ENCODE data around the gene COL10A1.

COL10A1 gene

DNA sequence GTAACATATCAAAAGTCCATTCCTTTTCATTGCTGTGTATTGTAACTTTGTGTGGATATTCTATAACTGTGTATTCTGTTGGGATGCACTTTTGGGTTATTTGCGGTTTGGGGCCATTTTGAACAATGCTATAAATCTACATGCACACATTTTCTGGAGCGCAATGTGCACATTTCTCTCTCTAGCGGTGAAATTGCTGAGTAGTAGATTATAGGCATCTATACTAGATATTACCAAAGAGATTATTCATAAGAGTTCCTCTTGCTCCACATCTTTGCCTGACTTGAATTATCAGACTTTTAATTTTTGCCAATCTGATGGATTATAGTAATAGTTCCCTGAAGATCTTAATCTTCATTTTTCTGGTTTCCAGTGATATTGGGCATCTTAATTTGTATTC, 47.0 kb downstream of the COL10A1 start:
- no peaks in the 10 kb centered on the region for H3K9me3 ChIP-seq (ENCODE audit: control insufficient read depth, low read length)

DNA sequence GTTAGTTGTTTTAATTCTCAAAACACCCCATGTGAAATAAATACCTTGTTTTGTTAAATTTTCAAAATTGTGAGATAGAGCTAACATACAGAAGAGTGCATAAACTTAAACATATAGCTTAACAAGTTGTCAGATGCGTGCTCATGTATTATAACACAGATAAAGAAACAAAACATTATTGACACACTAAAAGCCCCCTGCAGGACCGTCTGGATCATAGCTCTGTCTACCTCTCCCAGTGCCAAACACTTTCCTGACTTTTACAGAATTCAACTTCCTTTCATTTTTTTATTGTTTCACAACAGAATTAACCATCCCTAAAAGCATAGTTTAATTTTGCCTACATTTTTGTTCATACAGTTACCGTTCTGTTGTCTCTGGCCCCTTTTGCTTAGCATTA, 47.4 kb downstream of the COL10A1 start:
- H3K4me1 ChIP-seq (ENCODE audit: control insufficient read depth, insufficient read depth, low read length): no peaks in the 10 kb centered on the region
- no peak overlapping the region for H3K4me3 ChIP-seq (ENCODE audit: low read length)
- no peak for DNase-seq (ENCODE audit: low read depth)
- no peaks in the 10 kb centered on the region for H3K36me3 ChIP-seq (ENCODE audit: control insufficient read depth, insufficient read depth, low read length, severe bottlenecking)
- H3K9ac ChIP-seq (ENCODE audit: low read length): no peak overlapping the region
- H3K9me3 ChIP-seq (ENCODE audit: control insufficient read depth, low read length): no peaks in the 10 kb centered on the region
- no peaks in the 10 kb centered on the region for H3K27me3 ChIP-seq (replicated peaks; ENCODE audit: control insufficient read depth, insufficient read depth, low read length)

More for the DNA sequence above, 47.0 kb downstream of the COL10A1 start:
- H3K27me3 ChIP-seq (replicated peaks; ENCODE audit: control insufficient read depth, insufficient read depth, low read length): no peaks in the 10 kb centered on the region
- H3K9ac ChIP-seq (ENCODE audit: low read length): no peak overlapping the region
- DNase-seq (ENCODE audit: low read depth): no peak
- H3K36me3 ChIP-seq (ENCODE audit: control insufficient read depth, insufficient read depth, low read length, severe bottlenecking): no peaks in the 10 kb centered on the region
- H3K4me1 ChIP-seq (ENCODE audit: control insufficient read depth, insufficient read depth, low read length): no peaks in the 10 kb centered on the region
- H3K4me3 ChIP-seq (ENCODE audit: low read length): no peak overlapping the region

DNA sequence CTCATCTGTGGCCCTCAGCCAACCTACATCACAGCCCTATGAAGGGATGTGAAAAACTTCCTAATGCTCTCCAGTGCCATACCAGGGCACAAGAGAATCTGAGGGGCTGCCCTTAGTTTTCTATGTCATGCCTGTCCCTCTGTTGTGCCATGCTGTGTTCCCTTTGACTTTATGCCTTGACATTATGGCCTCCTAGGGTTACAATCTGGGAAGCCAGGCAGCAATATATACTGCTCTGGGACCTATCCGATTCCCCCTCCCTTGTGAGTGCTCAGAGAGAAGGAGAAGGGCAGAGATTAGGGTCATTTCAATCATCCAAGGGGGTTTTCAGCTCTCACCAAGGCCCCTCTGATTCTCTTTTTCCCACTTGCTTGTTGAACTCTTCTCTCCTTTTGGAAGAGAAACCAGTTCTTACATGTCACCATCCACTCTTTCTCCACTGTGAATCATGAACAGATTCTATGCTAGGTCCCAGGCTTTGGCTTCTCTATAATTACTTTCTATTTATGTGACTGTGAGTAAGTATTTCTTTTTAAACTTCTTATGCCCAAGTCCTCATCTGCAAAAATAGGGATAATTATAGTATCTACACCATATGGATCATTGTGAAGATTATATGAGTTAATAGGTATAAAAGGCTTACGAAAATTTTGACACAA, 51.1 kb downstream of the COL10A1 start:
- Histone ChIP-seq H3K4me3 (ENCODE audit: low read length) (no peak overlapping the region), H3K36me3 (ENCODE audit: control insufficient read depth, insufficient read depth, low read length, severe bottlenecking) (no peaks in the 10 kb centered on the region), H3K9ac (ENCODE audit: low read length) (no peak overlapping the region), H3K4me1 (ENCODE audit: control insufficient read depth, insufficient read depth, low read length) (no peaks in the 10 kb centered on the region), H3K9me3 (ENCODE audit: control insufficient read depth, low read length) (no peaks in the 10 kb centered on the region), H3K27me3 (replicated peaks; ENCODE audit: control insufficient read depth, insufficient read depth, low read length) (no peaks in the 10 kb centered on the region)
- no peak for DNase-seq (ENCODE audit: low read depth)

DNA sequence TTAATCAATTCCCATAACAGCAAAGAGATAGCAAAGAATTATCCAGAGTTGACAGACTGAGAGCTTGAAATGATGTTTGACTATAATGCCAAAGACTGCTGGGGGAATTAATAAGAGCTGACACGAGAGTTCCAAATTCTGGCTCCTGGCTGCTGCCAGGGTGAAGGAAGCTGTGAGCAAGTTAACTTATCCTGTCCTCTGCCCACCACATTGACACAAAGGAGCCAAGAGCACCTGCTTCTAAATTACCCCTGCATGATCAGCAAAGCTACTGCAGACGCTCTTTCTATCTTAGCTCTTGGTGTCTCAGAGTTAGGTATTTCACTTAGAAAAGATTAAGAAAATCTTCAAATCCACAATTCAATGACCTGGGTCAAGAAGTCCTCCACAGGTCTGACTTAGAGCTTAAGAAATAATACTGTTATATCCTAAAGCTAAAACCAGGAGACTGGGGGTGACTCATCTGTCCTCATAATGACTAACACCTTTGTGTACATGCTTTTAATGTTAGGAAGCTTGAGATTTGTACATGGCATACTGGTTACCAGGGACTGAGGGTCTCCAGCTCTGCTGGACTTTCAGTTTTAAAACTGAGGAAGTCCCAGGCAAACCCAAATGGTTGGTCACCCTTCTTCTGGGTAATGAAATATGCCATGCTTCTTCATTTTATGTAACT, 52.0 kb downstream of the COL10A1 start:
- H3K4me3 ChIP-seq (ENCODE audit: low read length): no peak overlapping the region
- DNase-seq (ENCODE audit: low read depth): peak; percentile 50
- no peaks in the 10 kb centered on the region for H3K4me1 ChIP-seq (ENCODE audit: control insufficient read depth, insufficient read depth, low read length)

DNA sequence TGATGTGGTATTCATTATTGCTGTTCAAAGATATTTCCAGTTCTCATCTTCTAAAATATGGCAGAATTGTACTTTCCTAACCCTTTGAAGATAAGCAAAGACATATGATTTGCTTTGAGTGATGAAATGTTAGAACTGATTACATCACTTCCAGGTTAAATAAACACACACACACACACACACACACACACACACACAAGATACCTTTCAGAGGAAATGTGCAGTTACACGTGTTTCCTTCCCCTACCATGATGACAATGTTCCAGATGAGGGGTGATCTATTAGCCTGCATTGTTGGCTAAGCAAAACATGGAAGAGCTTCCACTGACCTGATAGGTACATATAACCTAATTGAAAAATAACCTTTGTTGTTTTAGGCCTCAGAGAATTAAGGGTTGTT, 53.6 kb downstream of the COL10A1 start:
- H3K9ac ChIP-seq (ENCODE audit: low read length): no peak overlapping the region
- H3K4me1 ChIP-seq (ENCODE audit: control insufficient read depth, insufficient read depth, low read length): no peaks in the 10 kb centered on the region
- H3K36me3 ChIP-seq (ENCODE audit: control insufficient read depth, insufficient read depth, low read length, severe bottlenecking): no peaks in the 10 kb centered on the region
- no peak overlapping the region for H3K4me3 ChIP-seq (ENCODE audit: low read length)
- DNase-seq (ENCODE audit: low read depth): no peak
- no peaks in the 10 kb centered on the region for H3K9me3 ChIP-seq (ENCODE audit: control insufficient read depth, low read length)
- no peaks in the 10 kb centered on the region for H3K27me3 ChIP-seq (replicated peaks; ENCODE audit: control insufficient read depth, insufficient read depth, low read length)

More for the DNA sequence above, 52.0 kb downstream of the COL10A1 start:
- no peaks in the 10 kb centered on the region for H3K36me3 ChIP-seq (ENCODE audit: control insufficient read depth, insufficient read depth, low read length, severe bottlenecking)
- no peaks in the 10 kb centered on the region for H3K27me3 ChIP-seq (replicated peaks; ENCODE audit: control insufficient read depth, insufficient read depth, low read length)
- no peaks in the 10 kb centered on the region for H3K9me3 ChIP-seq (ENCODE audit: control insufficient read depth, low read length)
- H3K9ac ChIP-seq (ENCODE audit: low read length): no peak overlapping the region

DNA sequence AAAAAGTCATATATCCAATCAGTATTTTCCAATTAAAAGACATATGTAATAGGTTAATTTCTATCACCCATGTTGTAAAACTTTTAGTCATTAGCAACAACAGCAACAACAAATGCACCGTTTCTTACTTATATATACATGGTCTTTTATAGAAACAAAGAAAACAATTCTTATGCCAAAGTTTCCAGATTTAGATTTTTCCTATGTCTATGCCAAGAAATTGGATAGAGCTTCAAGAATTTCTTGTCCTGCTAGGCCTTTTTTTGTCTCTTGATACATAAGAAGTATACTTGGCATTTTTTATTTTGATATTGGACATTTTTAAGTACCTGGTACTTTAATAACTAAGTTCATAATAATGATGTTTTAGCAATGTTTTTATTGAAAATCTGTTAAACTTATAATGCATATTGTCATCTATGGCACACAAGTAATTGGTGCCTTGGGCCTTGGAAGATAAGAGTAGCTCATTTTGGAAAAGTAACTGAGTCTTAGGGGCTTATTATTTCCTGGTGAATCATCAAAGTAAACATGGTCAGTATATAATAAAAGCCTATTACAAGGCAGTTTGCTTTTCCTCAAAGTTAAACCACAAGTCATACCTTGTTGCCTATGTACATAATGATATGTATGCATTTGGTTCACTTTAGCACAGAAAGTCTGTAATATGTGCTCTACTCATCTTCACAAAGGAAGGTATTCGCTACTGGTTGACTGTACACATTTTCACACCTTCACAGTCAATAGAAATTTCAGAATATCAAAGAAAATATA, 55.1 kb downstream of the COL10A1 start:
- no peak overlapping the region for H3K9ac ChIP-seq (ENCODE audit: low read length)
- no peak for DNase-seq (ENCODE audit: low read depth)

DNA sequence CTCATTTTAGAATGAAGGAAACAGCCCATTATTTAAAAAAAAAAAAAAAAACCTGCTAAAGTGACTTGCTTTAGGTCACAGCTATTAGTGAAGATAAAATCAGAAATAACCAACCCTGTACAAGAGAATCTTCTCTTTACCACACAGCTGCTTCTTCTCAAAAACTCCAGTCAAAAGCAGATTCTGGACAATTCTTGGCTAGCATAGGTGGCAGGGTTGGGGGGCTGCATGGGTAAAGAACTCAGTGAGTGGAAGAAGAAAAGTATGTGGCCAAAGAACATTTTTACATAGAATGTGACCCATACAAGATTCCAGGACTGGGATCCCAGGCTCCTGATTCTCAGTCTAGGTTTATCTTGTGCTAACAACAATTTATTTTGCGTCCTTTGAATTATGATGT, 55.8 kb downstream of the COL10A1 start:
- H3K27me3 ChIP-seq (replicated peaks; ENCODE audit: control insufficient read depth, insufficient read depth, low read length): no peaks in the 10 kb centered on the region
- no peak overlapping the region for H3K9ac ChIP-seq (ENCODE audit: low read length)
- H3K4me1 ChIP-seq (ENCODE audit: control insufficient read depth, insufficient read depth, low read length): no peaks in the 10 kb centered on the region
- H3K9me3 ChIP-seq (ENCODE audit: control insufficient read depth, low read length): no peaks in the 10 kb centered on the region
- DNase-seq (ENCODE audit: low read depth): no peak
- no peaks in the 10 kb centered on the region for H3K36me3 ChIP-seq (ENCODE audit: control insufficient read depth, insufficient read depth, low read length, severe bottlenecking)
- H3K4me3 ChIP-seq (ENCODE audit: low read length): no peak overlapping the region

More for the DNA sequence above, 55.1 kb downstream of the COL10A1 start:
- H3K9me3 ChIP-seq (ENCODE audit: control insufficient read depth, low read length): no peaks in the 10 kb centered on the region
- H3K36me3 ChIP-seq (ENCODE audit: control insufficient read depth, insufficient read depth, low read length, severe bottlenecking): no peaks in the 10 kb centered on the region
- H3K27me3 ChIP-seq (replicated peaks; ENCODE audit: control insufficient read depth, insufficient read depth, low read length): no peaks in the 10 kb centered on the region
- H3K4me1 ChIP-seq (ENCODE audit: control insufficient read depth, insufficient read depth, low read length): no peaks in the 10 kb centered on the region
- no peak overlapping the region for H3K4me3 ChIP-seq (ENCODE audit: low read length)

Measured in adipocyte (in vitro differentiated cells).